Neutrophil (primary cell): ENCODE data around the gene SLC27A1.

Source experiments
- H3K27ac ChIP-seq: fragments of 200-600 bp; sonication (generic); 2 replicates; pipeline ENCODE4 v1.5.1; 2016; ENCODE audit warnings: mild to moderate bottlenecking, moderate library complexity
- H3K27me3 ChIP-seq: fragments of 200-600 bp; sonication (generic); 2 replicates; pipeline ENCODE4 v1.6.0; 2016; ENCODE audit warnings: mild to moderate bottlenecking
- H3K36me3 ChIP-seq: fragments of 200-600 bp; sonication (generic); 2 replicates; pipeline ENCODE4 v1.5.1; 2017
- H3K4me1 ChIP-seq, 2 experiments: fragments of 200-600 bp in 1 of 2; sonication (generic) in 1 of 2; 1 replicate in 1 of 2; 2 replicates in 1 of 2; pipeline versions ENCODE4 v1.5.1 to v1.6.1; 2013 to 2016; ENCODE audit warnings: low read depth in 1 of 2, low read length in 1 of 2, mild to moderate bottlenecking in 1 of 2, moderate library complexity in 1 of 2; ENCODE audit not compliant: control insufficient read depth in 1 of 2, insufficient read depth in 1 of 2
- H3K4me3 ChIP-seq, 2 experiments: fragments of 200-600 bp in 1 of 2; sonication (generic) in 1 of 2; 1 replicate in 1 of 2; 2 replicates in 1 of 2; pipeline ENCODE4 v1.5.1; 2013 to 2016; ENCODE audit warnings: low read depth in 1 of 2, low read length in 1 of 2, mild to moderate bottlenecking in 1 of 2, moderate library complexity in 1 of 2
- H3K9me3 ChIP-seq: fragments of 200-600 bp; sonication (generic); 2 replicates; pipeline ENCODE4 v1.5.1; 2016
- CTCF ChIP-seq: fragments of 200-600 bp; sonication (generic); IDR thresholded peaks from 2 replicates; pipeline ENCODE4 v1.5.1; 2016; ENCODE audit warnings: antibody characterized with exemption

SLC27A1 gene

GRCh38 chr19:17431417-17431816, 38.9 kb upstream of the SLC27A1 start:
- Histone ChIP-seq H3K9me3 (no peaks in the 10 kb centered on the region), H3K27me3 (no peaks in the 10 kb centered on the region), H3K36me3 (no peaks in the 10 kb centered on the region), H3K4me3 (no peak overlapping the region), H3K4me1 (no peaks in the 10 kb centered on the region), H3K27ac (no peak overlapping the region)
- no peak for TF ChIP-seq CTCF

GRCh38 chr19:17435218-17435617, 35.1 kb upstream of the SLC27A1 start:
- no peak for TF ChIP-seq CTCF
- no peaks in the 10 kb centered on the region for H3K9me3 ChIP-seq
- no peaks in the 10 kb centered on the region for H3K4me1 ChIP-seq
- no peak overlapping the region for H3K27ac ChIP-seq
- no peaks in the 10 kb centered on the region for H3K36me3 ChIP-seq
- no peak overlapping the region for H3K4me3 ChIP-seq
- no peaks in the 10 kb centered on the region for H3K27me3 ChIP-seq

GRCh38 chr19:17436094-17436873, 34.0 kb upstream of the SLC27A1 start:
- TF ChIP-seq CTCF: no peak
- no peaks in the 10 kb centered on the region for H3K4me1 ChIP-seq

GRCh38 chr19:17436874-17437267, 33.5 kb upstream of the SLC27A1 start:
- Histone ChIP-seq H3K27ac (no peak overlapping the region), H3K4me3 (no peak overlapping the region), H3K4me1 (no peaks in the 10 kb centered on the region), H3K27me3 (no peaks in the 10 kb centered on the region), H3K9me3 (no peaks in the 10 kb centered on the region), H3K36me3 (no peaks in the 10 kb centered on the region)
- no peak for TF ChIP-seq CTCF

More at GRCh38 chr19:17436094-17436873, 34.0 kb upstream of the SLC27A1 start:
- Histone ChIP-seq H3K4me3 (no peak overlapping the region), H3K36me3 (no peaks in the 10 kb centered on the region), H3K9me3 (no peaks in the 10 kb centered on the region), H3K27me3 (no peaks in the 10 kb centered on the region), H3K27ac (no peak overlapping the region)

- Histone ChIP-seq H3K27me3 (peaks cover 17% of the 10 kb centered on the region), H3K36me3 (no peaks in the 10 kb centered on the region), H3K4me1 (no peaks in the 10 kb centered on the region), H3K4me3 (no peak overlapping the region), H3K27ac (no peak overlapping the region), H3K9me3 (no peaks in the 10 kb centered on the region)
- TF ChIP-seq CTCF: no peak
Measured at GRCh38 chr19:17441241-17442021, 28.9 kb upstream of the SLC27A1 start.
